SK-N-SH treated with all-trans-retinoic acid at 6 μM for 48 hours (cell line): ENCODE measurements around the gene COL26A1.

Experiments
- ARNTL ChIP-seq: fragments of 450-650 bp; formaldehyde crosslinking; IDR thresholded peaks from 2 replicates; pipeline ENCODE4 v1.5.0; 2020; ENCODE audit warnings: low read depth, mild to moderate bottlenecking, moderate library complexity, borderline replicate concordance
- BACH2 ChIP-seq: fragments of 250-450 bp; sonication (Bioruptor Pico); IDR thresholded peaks from 2 replicates; pipeline ENCODE4 v1.9.0; 2021; ENCODE audit warnings: mild to moderate bottlenecking, borderline replicate concordance
- CSDC2 ChIP-seq: fragments of 250-450 bp; sonication (Bioruptor Pico); IDR thresholded peaks from 2 replicates; pipeline ENCODE4 v1.5.0; 2020; ENCODE audit warnings: mild to moderate bottlenecking, moderate library complexity
- ESRRG ChIP-seq: fragments of 250-450 bp; sonication (Bioruptor Pico); IDR thresholded peaks from 2 replicates; pipeline ENCODE4 v1.6.1; 2021; ENCODE audit warnings: mild to moderate bottlenecking
- OSR1 ChIP-seq: fragments of 250-450 bp; sonication (Bioruptor Pico); IDR thresholded peaks from 2 replicates; pipeline ENCODE4 v1.8.0; 2022; ENCODE audit warnings: moderate library complexity, mild to moderate bottlenecking, inconsistent platforms
- PPARA ChIP-seq: fragments of 250-450 bp; sonication (Bioruptor Pico); IDR thresholded peaks from 2 replicates; pipeline ENCODE4 v1.5.0; 2020; ENCODE audit warnings: mild to moderate bottlenecking, borderline replicate concordance
- RARB ChIP-seq: fragments of 250-450 bp; sonication (Bioruptor Pico); IDR thresholded peaks from 2 replicates; pipeline ENCODE4 v1.8.0; 2021; ENCODE audit warnings: mild to moderate bottlenecking, moderate library complexity
- ZFP3 ChIP-seq: fragments of 250-450 bp; sonication (Bioruptor Pico); IDR thresholded peaks from 2 replicates; pipeline ENCODE4 v1.5.0; 2020; ENCODE audit warnings: mild to moderate bottlenecking, moderate library complexity
- ZFP30 ChIP-seq: fragments of 450-650 bp; formaldehyde crosslinking; IDR thresholded peaks from 2 replicates; pipeline ENCODE4 v1.5.0; 2022; ENCODE audit warnings: mild to moderate bottlenecking, moderate library complexity
- ZNF565 ChIP-seq: fragments of 450-650 bp; formaldehyde crosslinking; conservative IDR thresholded peaks from 2 replicates; pipeline ENCODE4 v1.5.0; 2020; ENCODE audit warnings: low read depth, mild to moderate bottlenecking, moderate library complexity
- ZNF8 ChIP-seq: fragments of 450-650 bp; formaldehyde crosslinking; IDR thresholded peaks from 2 replicates; pipeline ENCODE4 v1.5.0; 2020; ENCODE audit warnings: mild to moderate bottlenecking, moderate library complexity
- TF ChIP-seq, protein P1 (sequence below): fragments of 250-450 bp; sonication (Bioruptor Pico); IDR thresholded peaks from 2 replicates; pipeline ENCODE4 v1.5.1; 2020; ENCODE audit warnings: low read depth, mild to moderate bottlenecking, moderate library complexity
- TF ChIP-seq, protein P2 (sequence below): fragments of 250-450 bp; sonication (Bioruptor Pico); IDR thresholded peaks from 2 replicates; pipeline ENCODE4 v1.8.0; 2020; ENCODE audit warnings: mild to moderate bottlenecking, moderate library complexity, borderline replicate concordance
- TF ChIP-seq, protein P3 (sequence below): fragments of 250-450 bp; sonication (Bioruptor Pico); IDR thresholded peaks from 2 replicates; pipeline ENCODE4 v1.5.0; 2020; ENCODE audit warnings: mild to moderate bottlenecking, moderate library complexity

DNA sequence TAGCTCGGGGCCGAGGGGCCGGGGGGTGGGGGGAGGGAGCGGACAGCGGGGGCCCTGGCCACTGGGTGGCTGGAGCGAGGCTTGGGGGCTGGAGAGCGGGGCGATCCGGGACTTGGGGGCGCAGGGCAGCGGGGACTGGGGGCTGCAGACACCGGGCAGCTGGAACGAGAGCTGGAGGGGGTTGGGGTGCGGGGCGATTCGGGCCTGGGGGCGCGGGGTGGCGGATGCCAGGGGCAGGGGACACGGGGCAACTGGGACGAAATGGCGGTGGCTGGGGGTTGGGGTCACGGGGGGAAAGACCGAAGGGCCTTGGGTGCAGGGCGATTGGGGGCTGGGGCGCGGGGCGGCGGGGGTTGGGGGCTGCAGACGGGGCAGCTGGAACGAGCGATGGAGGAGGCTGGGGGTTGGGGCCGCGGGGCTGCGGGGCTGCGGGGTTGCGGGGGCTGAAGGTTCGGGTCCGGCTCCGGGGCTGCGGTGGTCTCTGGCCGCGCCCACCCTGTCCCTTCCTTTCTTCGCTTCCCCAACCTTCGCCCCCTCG is 590 bp downstream of the COL26A1 start:
- no peak for TF ChIP-seq ARNTL
- TF ChIP-seq ZNF8 (CRISPR knock-in tag), result no peak
- TF ChIP-seq, protein P1, sequence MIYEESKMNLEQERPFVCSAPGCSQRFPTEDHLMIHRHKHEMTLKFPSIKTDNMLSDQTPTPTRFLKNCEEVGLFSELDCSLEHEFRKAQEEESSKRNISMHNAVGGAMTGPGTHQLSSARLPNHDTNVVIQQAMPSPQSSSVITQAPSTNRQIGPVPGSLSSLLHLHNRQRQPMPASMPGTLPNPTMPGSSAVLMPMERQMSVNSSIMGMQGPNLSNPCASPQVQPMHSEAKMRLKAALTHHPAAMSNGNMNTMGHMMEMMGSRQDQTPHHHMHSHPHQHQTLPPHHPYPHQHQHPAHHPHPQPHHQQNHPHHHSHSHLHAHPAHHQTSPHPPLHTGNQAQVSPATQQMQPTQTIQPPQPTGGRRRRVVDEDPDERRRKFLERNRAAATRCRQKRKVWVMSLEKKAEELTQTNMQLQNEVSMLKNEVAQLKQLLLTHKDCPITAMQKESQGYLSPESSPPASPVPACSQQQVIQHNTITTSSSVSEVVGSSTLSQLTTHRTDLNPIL (CRISPR knock-in tag), result no peak
- TF ChIP-seq, protein P2, sequence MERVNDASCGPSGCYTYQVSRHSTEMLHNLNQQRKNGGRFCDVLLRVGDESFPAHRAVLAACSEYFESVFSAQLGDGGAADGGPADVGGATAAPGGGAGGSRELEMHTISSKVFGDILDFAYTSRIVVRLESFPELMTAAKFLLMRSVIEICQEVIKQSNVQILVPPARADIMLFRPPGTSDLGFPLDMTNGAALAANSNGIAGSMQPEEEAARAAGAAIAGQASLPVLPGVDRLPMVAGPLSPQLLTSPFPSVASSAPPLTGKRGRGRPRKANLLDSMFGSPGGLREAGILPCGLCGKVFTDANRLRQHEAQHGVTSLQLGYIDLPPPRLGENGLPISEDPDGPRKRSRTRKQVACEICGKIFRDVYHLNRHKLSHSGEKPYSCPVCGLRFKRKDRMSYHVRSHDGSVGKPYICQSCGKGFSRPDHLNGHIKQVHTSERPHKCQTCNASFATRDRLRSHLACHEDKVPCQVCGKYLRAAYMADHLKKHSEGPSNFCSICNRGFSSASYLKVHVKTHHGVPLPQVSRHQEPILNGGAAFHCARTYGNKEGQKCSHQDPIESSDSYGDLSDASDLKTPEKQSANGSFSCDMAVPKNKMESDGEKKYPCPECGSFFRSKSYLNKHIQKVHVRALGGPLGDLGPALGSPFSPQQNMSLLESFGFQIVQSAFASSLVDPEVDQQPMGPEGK, result no peak
- no peak for TF ChIP-seq RARB (CRISPR knock-in tag)
- TF ChIP-seq ZNF565 (CRISPR knock-in tag), result no peak
- TF ChIP-seq ZFP30 (CRISPR knock-in tag), result no peak
- TF ChIP-seq ZFP3, result no peak
- TF ChIP-seq, protein P3, sequence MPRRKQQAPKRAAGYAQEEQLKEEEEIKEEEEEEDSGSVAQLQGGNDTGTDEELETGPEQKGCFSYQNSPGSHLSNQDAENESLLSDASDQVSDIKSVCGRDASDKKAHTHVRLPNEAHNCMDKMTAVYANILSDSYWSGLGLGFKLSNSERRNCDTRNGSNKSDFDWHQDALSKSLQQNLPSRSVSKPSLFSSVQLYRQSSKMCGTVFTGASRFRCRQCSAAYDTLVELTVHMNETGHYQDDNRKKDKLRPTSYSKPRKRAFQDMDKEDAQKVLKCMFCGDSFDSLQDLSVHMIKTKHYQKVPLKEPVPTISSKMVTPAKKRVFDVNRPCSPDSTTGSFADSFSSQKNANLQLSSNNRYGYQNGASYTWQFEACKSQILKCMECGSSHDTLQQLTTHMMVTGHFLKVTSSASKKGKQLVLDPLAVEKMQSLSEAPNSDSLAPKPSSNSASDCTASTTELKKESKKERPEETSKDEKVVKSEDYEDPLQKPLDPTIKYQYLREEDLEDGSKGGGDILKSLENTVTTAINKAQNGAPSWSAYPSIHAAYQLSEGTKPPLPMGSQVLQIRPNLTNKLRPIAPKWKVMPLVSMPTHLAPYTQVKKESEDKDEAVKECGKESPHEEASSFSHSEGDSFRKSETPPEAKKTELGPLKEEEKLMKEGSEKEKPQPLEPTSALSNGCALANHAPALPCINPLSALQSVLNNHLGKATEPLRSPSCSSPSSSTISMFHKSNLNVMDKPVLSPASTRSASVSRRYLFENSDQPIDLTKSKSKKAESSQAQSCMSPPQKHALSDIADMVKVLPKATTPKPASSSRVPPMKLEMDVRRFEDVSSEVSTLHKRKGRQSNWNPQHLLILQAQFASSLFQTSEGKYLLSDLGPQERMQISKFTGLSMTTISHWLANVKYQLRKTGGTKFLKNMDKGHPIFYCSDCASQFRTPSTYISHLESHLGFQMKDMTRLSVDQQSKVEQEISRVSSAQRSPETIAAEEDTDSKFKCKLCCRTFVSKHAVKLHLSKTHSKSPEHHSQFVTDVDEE (CRISPR knock-in tag), result no peak
- TF ChIP-seq OSR1 (CRISPR knock-in tag), result no peak
- no peak for TF ChIP-seq CSDC2 (CRISPR knock-in tag)
- no peak for TF ChIP-seq BACH2 (CRISPR knock-in tag)
- TF ChIP-seq PPARA, result no peak
- no peak for TF ChIP-seq ESRRG (CRISPR knock-in tag)
